K562 (cell line): ENCODE measurements around the gene LAMTOR4. TPM values are rescaled to one million over a fixed set of nuclear protein-coding genes. Genes with fewer than 3 reads are reported as not detected.

Source experiments
- ATAC-seq: fragments of 200-7000 bp; cut with Tn5 transposase; 3 replicates; pipeline ENCODE4 v1.9.1; 2020; ENCODE audit warnings: moderate library complexity
- BruUV-seq: library from RNA; stranded (reverse); fragments of 400-500 nt; replicated peaks from 2 replicates; lab custom pipeline; 2021; lab: Mats Ljungman, UMichigan
- CTCF ChIA-PET: fragments of 300-600 bp; formaldehyde crosslinking; extraction: SDS; loops from one replicate; lab custom pipeline; 2021; ENCODE audit warnings: low intra/inter-chr PET ratio; lab: Yijun Ruan, JAX
- POLR2A ChIA-PET: fragments of 300-600, 350-650 bp; sonication (Branson Sonifier 250); formaldehyde crosslinking; extraction: SDS; loops from one replicate; lab custom pipeline; 2021; ENCODE audit warnings: antibody characterized with exemption, inconsistent platforms; lab: Yijun Ruan, JAX
- DNase-seq, 4 experiments: peaks; one replicate each; pipeline versions ENCODE4 v3.0.0 to v3.0.0-alpha.2; 2011 to 2018; ENCODE audit warnings: low spot score in 3 of 4, mixed read lengths in 3 of 4; ENCODE audit errors: extremely low read depth in 1 of 4
- FAIRE-seq: peaks from 2 replicates; lab custom pipeline; 2011; peaks lifted over from hg19 to GRCh38; lab: Jason Lieb, UNC
- H2AFZ ChIP-seq: 2 replicates; pipeline ENCODE4 v1.6.0; 2011; ENCODE audit warnings: low read depth, low read length, control low read depth, inconsistent platforms
- H3K27ac ChIP-seq: fragments of 200-600 bp; 3 replicates; pipeline ENCODE4 v1.8.0; 2011; ENCODE audit warnings: low read depth, mild to moderate bottlenecking, control low read depth, inconsistent platforms, low read length, moderate library complexity, mixed read lengths; ENCODE audit errors: extremely low read depth
- H3K27me3 ChIP-seq, 2 experiments: fragments of 300-600 bp in 1 of 2; 2 replicates in 1 of 2; 3 replicates in 1 of 2; pipeline versions ENCODE4 v1.6.0 to v1.8.0; 2011; ENCODE audit warnings: inconsistent platforms in 2 of 2, low read length in 2 of 2, mild to moderate bottlenecking in 1 of 2, mixed read lengths in 1 of 2, moderate library complexity in 1 of 2; ENCODE audit not compliant: control insufficient read depth in 2 of 2, insufficient read depth in 2 of 2
- H3K36me3 ChIP-seq: fragments of 300-600 bp; 3 replicates; pipeline ENCODE4 v1.8.0; 2011; ENCODE audit warnings: mild to moderate bottlenecking, low read length, inconsistent platforms; ENCODE audit not compliant: control insufficient read depth, insufficient read depth
- H3K4me1 ChIP-seq, 2 experiments: fragments of 200-600 bp in 1 of 2; replicated peaks in 1 of 2; 2 replicates in 1 of 2; 3 replicates in 1 of 2; pipeline versions ENCODE4 v1.5.1 to v1.8.0; 2011; ENCODE audit warnings: inconsistent platforms in 2 of 2, low read length in 2 of 2, mild to moderate bottlenecking in 1 of 2, mixed read lengths in 1 of 2, moderate library complexity in 1 of 2; ENCODE audit not compliant: control insufficient read depth in 2 of 2, insufficient read depth in 2 of 2
- H3K4me2 ChIP-seq: 2 replicates; pipeline ENCODE4 v1.6.1; 2011; ENCODE audit warnings: low read length, control low read depth, inconsistent platforms, mixed read lengths; ENCODE audit not compliant: insufficient read depth
- H3K4me3 ChIP-seq: fragments of 200-600 bp; sonication (generic), shearing (Covaris generic); 2 replicates; pipeline ENCODE4 v1.5.1; 2016; ENCODE audit warnings: control low read depth, inconsistent platforms
- H3K79me2 ChIP-seq: fragments of 200-600 bp; 3 replicates; pipeline ENCODE4 v1.8.0; 2011; ENCODE audit warnings: low read length, inconsistent platforms; ENCODE audit not compliant: control insufficient read depth, insufficient read depth
- H3K9ac ChIP-seq, 2 experiments: 2 replicates each; pipeline versions ENCODE4 v1.6.0 to v1.6.1; 2011; ENCODE audit warnings: low read depth in 2 of 2, low read length in 2 of 2, control low read depth in 1 of 2, inconsistent platforms in 1 of 2, mild to moderate bottlenecking in 1 of 2, mixed read lengths in 1 of 2; ENCODE audit not compliant: insufficient read depth in 1 of 2
- H3K9me1 ChIP-seq: one replicate; pipeline ENCODE4 v1.6.0; 2011; ENCODE audit warnings: inconsistent platforms, mild to moderate bottlenecking, low read length, moderate library complexity; ENCODE audit not compliant: control insufficient read depth, insufficient read depth
- H3K9me3 ChIP-seq: replicated peaks from 2 replicates; pipeline ENCODE4 v1.5.1; 2011; ENCODE audit warnings: low read depth, low read length, inconsistent platforms; ENCODE audit not compliant: control insufficient read depth, insufficient read depth
- H4K20me1 ChIP-seq: replicated peaks from 2 replicates; pipeline ENCODE4 v1.6.1; 2011; ENCODE audit warnings: low read length, inconsistent platforms, mixed read lengths; ENCODE audit not compliant: control insufficient read depth, insufficient read depth
- CEBPG ChIP-seq, 3 experiments: fragments of 200-800 bp in 1 of 3; sonication (Bioruptor generic) in 1 of 3; sonication (generic) in 1 of 3; formaldehyde crosslinking in 1 of 3; IDR thresholded peaks in 2 of 3; conservative IDR thresholded peaks in 1 of 3; 2 replicates each; pipeline versions ENCODE4 v1.6.1 to v1.8.0; 2016 to 2022; ENCODE audit warnings: missing compliant biosample characterization in 2 of 3, missing genetic modification characterization in 2 of 3, mild to moderate bottlenecking in 1 of 3, missing genetic modification reagents in 1 of 3
- CREB3 ChIP-seq: fragments of 450-650 bp; conservative IDR thresholded peaks from 2 replicates; pipeline ENCODE4 v1.6.1; 2016; ENCODE audit warnings: missing genetic modification characterization, low read depth, mild to moderate bottlenecking, missing compliant biosample characterization, moderate library complexity
- DLX4 ChIP-seq: fragments of 250-450 bp; sonication (Bioruptor Pico); IDR thresholded peaks from 2 replicates; pipeline ENCODE4 v1.6.1; 2021; ENCODE audit warnings: mild to moderate bottlenecking
- GABPB1 ChIP-seq: sonication (generic); formaldehyde crosslinking; IDR thresholded peaks from 2 replicates; pipeline ENCODE4 v1.8.0; 2022; ENCODE audit warnings: mild to moderate bottlenecking, missing genetic modification reagents
- KHSRP ChIP-seq: fragments of 450-650 bp; IDR thresholded peaks from 2 replicates; pipeline ENCODE4 v1.6.1; 2017
- PHTF2 ChIP-seq: fragments of 250-450 bp; sonication (Bioruptor Pico); IDR thresholded peaks from 2 replicates; pipeline ENCODE4 v1.5.0; 2021; ENCODE audit warnings: mild to moderate bottlenecking
- RAD51 ChIP-seq: fragments of 450-650 bp; IDR thresholded peaks from 2 replicates; pipeline ENCODE4 v1.7.1; 2016; ENCODE audit warnings: low read depth, mild to moderate bottlenecking, borderline replicate concordance
- ZBTB17 ChIP-seq: fragments of 450-650 bp; formaldehyde crosslinking; IDR thresholded peaks from 2 replicates; pipeline ENCODE4 v1.4.0; 2020; ENCODE audit warnings: mild to moderate bottlenecking
- ZBTB26 ChIP-seq: fragments of 450-650 bp; formaldehyde crosslinking; IDR thresholded peaks from 2 replicates; pipeline ENCODE4 v1.4.0; 2022; ENCODE audit warnings: missing genetic modification characterization
- ZMIZ1 ChIP-seq, 2 experiments: fragments of 150-350 bp in 1 of 2; IDR thresholded peaks; 2 replicates each; pipeline ENCODE4 v1.6.1; 2012 to 2016; ENCODE audit warnings: low read depth in 2 of 2, low read length in 2 of 2, mild to moderate bottlenecking in 1 of 2, moderate library complexity in 1 of 2
- ZNF124 ChIP-seq: sonication (generic); formaldehyde crosslinking; IDR thresholded peaks from 2 replicates; pipeline ENCODE4 v1.8.1; 2022; ENCODE audit warnings: missing genetic modification reagents
- ZNF354B ChIP-seq: fragments of 250-450 bp; sonication (Bioruptor Pico); IDR thresholded peaks from 2 replicates; pipeline ENCODE4 v1.4.0; 2020
- ZNF436 ChIP-seq: fragments of 250-450, 450-650 bp; sonication (Bioruptor Pico); formaldehyde crosslinking; IDR thresholded peaks from 2 replicates; pipeline ENCODE4 v1.7.0; 2020; ENCODE audit warnings: mild to moderate bottlenecking
- ZNF77 ChIP-seq: fragments of 250-450 bp; sonication (Bioruptor Pico); IDR thresholded peaks from 2 replicates; pipeline ENCODE4 v1.5.0; 2020
- WGBS: fragments of 100-300 bp; shearing (Covaris generic); methylation state at CpG from one replicate; pipeline ENCODE4 v1.1.6; 2016; ENCODE audit warnings: low coverage, mixed read lengths; ENCODE audit not compliant: insufficient coverage; ENCODE audit errors: missing lambda C conversion rate; 5-methylcytosine and 5-hydroxymethylcytosine counted together
- in situ Hi-C: fragments of 300-500 bp; cut with MboI; formaldehyde crosslinking; loops from 4 replicates; pipeline ENCODE4 v1.15.0; 2018; ENCODE audit warnings: inconsistent platforms, mixed read lengths
- intact Hi-C: fragments of 100-400 bp; cut with micrococcal nuclease; formaldehyde crosslinking; loops from 2 replicates; pipeline ENCODE4 v1.14.2; 2022
- polyA plus RNA-seq, 8 experiments: library from polyadenylated mRNA; depleted of rRNA in 4 of 8; stranded (reverse) in 5 of 8; unstranded in 3 of 8; fragments of >200 nt; fragmentation: Nextera tagmentation in 2 of 8; fragmentation: Illumina TruSeq in 1 of 8; extraction: Ambion mirVana in 2 of 8; extraction: Trizol in 1 of 8; gene quantifications; 2 replicates each; pipeline versions ENCODE4 v1.2.1 to v1.2.3, GENCODE V29; 2011 to 2014; ENCODE audit warnings: inconsistent platforms in 1 of 8, missing spikeins in 1 of 8
- total RNA-seq, 7 experiments: library from RNA; depleted of rRNA in 6 of 7; stranded (reverse); fragments of >200 nt in 6 of 7; fragmentation: Illumina TruSeq in 2 of 7; extraction: Trizol in 2 of 7; gene quantifications; 2 replicates each; pipeline versions ENCODE4 v1.2.1 to v1.2.3, GENCODE V29; 2011 to 2021; ENCODE audit warnings: low replicate concordance in 1 of 7

The LAMTOR4 gene
- total and polyA plus RNA-seq, 9 of the 15 experiments (the other 6 are each of a cell fraction or from before 2014, with no cell fraction given), result 79.6 to 314 (median 195) TPM

- Histone ChIP-seq H2AFZ (no peak overlapping the region), H3K27ac (no peak overlapping the region; the same call in 1 of the 3 replicates), H3K9me3 (no peaks in the 10 kb centered on the region), H3K4me2 (peak overlapping the region; percentile 92; the same call in 1 of the 2 replicates), H3K9me1 (peaks cover 3% of the 10 kb centered on the region), H4K20me1 (peaks cover 23% of the 10 kb centered on the region), H3K4me3 (no peak overlapping the region), H3K36me3 (peaks cover 65% of the 10 kb centered on the region), H3K79me2 (peaks cover 39% of the 10 kb centered on the region), H3K4me1 (peaks cover 9 to 51% of the 10 kb centered on the region in 2 experiments; a peak in 4 of 5 replicates), H3K27me3 (no peaks in the 10 kb centered on the region), H3K9ac (peak overlapping the region; percentile 99 to 100; a peak in 3 of 4 replicates)
- ATAC-seq, result no peak
- peak; percentile 75 for FAIRE-seq
- ChIA-PET CTCF (interaction anchor here (0.6 kb wide), 1 partner anchor 127 kb away, joined by 6 read pairs; no protein-coding TSS in a partner anchor), POLR2A (interaction anchor here (0.7 to 4.6 kb wide), 7 partner anchors 10 to 595 kb away, joined by 3 to 115 read pairs (median 20); partner anchors contain the start of genes COPS6 and MBLAC1)
- intact Hi-C loops, result no loop called here
- in situ Hi-C loops, result no loop called here
- DNase-seq, result peak in 1 of 4 experiments; percentile 40
- no TSS peak for BruUV-seq
- WGBS, result 76% methylated on average over 17 of the region's 17 CpGs
- TF ChIP-seq DLX4 (CRISPR knock-in tag) (no peak), CEBPG (CRISPR knock-in tag; IDR thresholded peaks at IDR 0.05) (no peak), CEBPG (tag; conservative IDR thresholded peaks at IDR 0.05 in 1 of 2, IDR thresholded peaks at IDR 0.05 in 1 of 2) (no peak), ZNF124 (no peak), ZBTB26 (CRISPR knock-in tag) (no peak), RAD51 (no peak), GABPB1 (CRISPR knock-in tag) (0 out of 2 replicates have a peak, but pooled peaks have one; percentile 36), ZNF354B (no peak), ZNF77 (CRISPR knock-in tag) (no peak), CREB3 (tag) (no peak), KHSRP (no peak), PHTF2 (no peak), ZNF436 (CRISPR knock-in tag) (no peak), ZMIZ1 (IDR thresholded peaks at IDR 0.05; ENCODE audit: low read depth in 2 of 2, low read length in 2 of 2) (no peak), ZBTB17 (CRISPR knock-in tag) (no peak)
These were observed 45.5 kb upstream of the LAMTOR4 start for GRCh38 chr7:100102950-100103840.
